Body of pancreas (tissue), 4 donors: ENCODE data around the gene CFAP61. TPM values are rescaled to one million over a fixed set of nuclear protein-coding genes. Genes with fewer than 3 reads are reported as not detected.

ENCODE experiments used
- ATAC-seq: fragments of 150-250 bp; one replicate; pipeline ENCODE4 v1.9.1; 2016
- DNase-seq, 4 donors: peaks; one replicate each; pipeline ENCODE4 v3.0.0-alpha.2; 2019
- H3K27ac ChIP-seq, 4 donors: fragments of 200-600 bp; sonication (generic); 1 replicate in 3 of 4; 2 replicates in 1 of 4; pipeline versions ENCODE4 v1.5.1 to v1.6.1; 2016 to 2019; ENCODE audit warnings: mild to moderate bottlenecking in 1 of 4, mixed read lengths in 1 of 4, moderate library complexity in 1 of 4
- H3K27me3 ChIP-seq, 2 donors: fragments of 200-600 bp; sonication (generic); one replicate each; pipeline ENCODE4 v1.6.0; 2016; ENCODE audit warnings: mild to moderate bottlenecking in 1 of 2
- H3K36me3 ChIP-seq, 2 donors: fragments of 200-600 bp; sonication (generic); replicated peaks in 1 of 2; 2 replicates each; pipeline ENCODE4 v1.5.1; 2016; ENCODE audit warnings: low read depth in 2 of 2; ENCODE audit not compliant: insufficient read depth in 1 of 2
- H3K4me1 ChIP-seq: fragments of 200-600 bp; sonication (generic); one replicate; pipeline ENCODE4 v1.6.0; 2016
- H3K4me3 ChIP-seq, 2 donors: fragments of 200-600 bp; sonication (generic); 1 replicate in 1 of 2; 2 replicates in 1 of 2; pipeline ENCODE4 v1.5.1; 2016 to 2019
- H3K9me3 ChIP-seq, 3 donors: fragments of 200-600 bp; sonication (generic); 1 replicate in 2 of 3; 2 replicates in 1 of 3; pipeline ENCODE4 v1.5.1; 2016
- CTCF ChIP-seq, 7 experiments: fragments of 450-650 bp in 4 of 7; fragments of 200-600 bp in 3 of 7; sonication (generic) in 3 of 7; IDR thresholded peaks; one replicate each; pipeline ENCODE4 v1.5.1; 2016 to 2019; ENCODE audit warnings: antibody characterized with exemption in 7 of 7
- POLR2A ChIP-seq, 3 donors: fragments of 450-650 bp; IDR thresholded peaks; one replicate each; pipeline ENCODE4 v1.6.1; 2016; ENCODE audit warnings: antibody characterized with exemption in 3 of 3, mild to moderate bottlenecking in 2 of 3
- WGBS, 2 donors: methylation state at CpG; one replicate each; pipeline ENCODE4 v1.1.5; 2017; 5-methylcytosine and 5-hydroxymethylcytosine counted together
- intact Hi-C: fragments of 100-400 bp; cut with DNase I; formaldehyde crosslinking; loops from one replicate; pipeline ENCODE4 v1.15.1; 2023
- total RNA-seq, 2 donors: library from RNA; depleted of rRNA; stranded (reverse); fragments of >200 nt; gene quantifications; one replicate each; pipeline ENCODE4 v1.1.0, GENCODE V29; 2016

Gene CFAP61
- total RNA-seq, 2 donors from 2014 or later, result 0.52 TPM; not detected in 1

GRCh38 chr20:20277894-20278335, 225.6 kb downstream of the CFAP61 start:
- Histone ChIP-seq H3K4me3 (no peak overlapping the region), H3K4me1 (no peaks in the 10 kb centered on the region), H3K36me3 (no peaks in the 10 kb centered on the region), H3K9me3 (no peaks in the 10 kb centered on the region), H3K27ac (no peak overlapping the region), H3K27me3 (no peaks in the 10 kb centered on the region)
- intact Hi-C loops, result no loop called here
- TF ChIP-seq CTCF (IDR thresholded peaks at IDR 0.05), result no peak
- TF ChIP-seq POLR2A (IDR thresholded peaks at IDR 0.05), result no peak
- DNase-seq, result no peak
- no peak for ATAC-seq
- WGBS, 2 donors, result 70 to 100% methylated on average over 3 of the region's 3 CpGs

- Histone ChIP-seq H3K27me3 (no peaks in the 10 kb centered on the region), H3K27ac (no peak overlapping the region), H3K9me3 (no peaks in the 10 kb centered on the region), H3K4me3 (no peak overlapping the region), H3K36me3 (no peaks in the 10 kb centered on the region), H3K4me1 (no peaks in the 10 kb centered on the region)
- WGBS, 2 donors, result 74 to 75% methylated on average over 2 of the region's 2 CpGs
- DNase-seq (no peak), ATAC-seq (no peak)
- intact Hi-C loops, result no loop called here
- TF ChIP-seq POLR2A (IDR thresholded peaks at IDR 0.05), result no peak
- no peak for TF ChIP-seq CTCF (IDR thresholded peaks at IDR 0.05)
These were observed 233.7 kb downstream of the CFAP61 start for GRCh38 chr20:20286061-20286460.

GRCh38 chr20:20289331-20289730, 237.0 kb downstream of the CFAP61 start:
- no peak for TF ChIP-seq POLR2A (IDR thresholded peaks at IDR 0.05)
- no peak for TF ChIP-seq CTCF (IDR thresholded peaks at IDR 0.05)
- no peak for ATAC-seq
- H3K4me1 ChIP-seq, result no peaks in the 10 kb centered on the region
- no peaks in the 10 kb centered on the region for H3K36me3 ChIP-seq
- no peaks in the 10 kb centered on the region for H3K9me3 ChIP-seq
- WGBS, 2 donors, result 52 to 56% methylated on average over 3 of the region's 3 CpGs
- no peak overlapping the region for H3K27ac ChIP-seq
- intact Hi-C loops, result no loop called here
- no peak overlapping the region for H3K4me3 ChIP-seq
- H3K27me3 ChIP-seq, result no peaks in the 10 kb centered on the region
- DNase-seq, result no peak

GRCh38 chr20:20292472-20292871, 240.1 kb downstream of the CFAP61 start:
- TF ChIP-seq POLR2A (IDR thresholded peaks at IDR 0.05), result no peak
- TF ChIP-seq CTCF (IDR thresholded peaks at IDR 0.05), result no peak
- Histone ChIP-seq H3K36me3 (no peaks in the 10 kb centered on the region), H3K9me3 (no peaks in the 10 kb centered on the region), H3K27ac (no peak overlapping the region), H3K27me3 (no peaks in the 10 kb centered on the region), H3K4me3 (no peak overlapping the region), H3K4me1 (no peaks in the 10 kb centered on the region)
- intact Hi-C loops, result no loop called here
- no peak for ATAC-seq
- no peak for DNase-seq
- 78 to 87% methylated on average over 2 to 4 of the region's 4 CpGs for WGBS, 2 donors

- DNase-seq (no peak), ATAC-seq (no peak)
- Histone ChIP-seq H3K9me3 (no peaks in the 10 kb centered on the region), H3K36me3 (no peaks in the 10 kb centered on the region), H3K4me3 (no peak overlapping the region), H3K27ac (no peak overlapping the region), H3K27me3 (no peaks in the 10 kb centered on the region), H3K4me1 (no peaks in the 10 kb centered on the region)
- TF ChIP-seq CTCF (IDR thresholded peaks at IDR 0.05), result no peak
- no peak for TF ChIP-seq POLR2A (IDR thresholded peaks at IDR 0.05)
- WGBS, 2 donors, result 66 to 77% methylated on average over 4 of the region's 4 CpGs
- intact Hi-C loops, result no loop called here
These were observed 240.8 kb downstream of the CFAP61 start for GRCh38 chr20:20293141-20293540.
